ENCODE data around the gene DNAJB11.
A peak's percentile ranks its signal among the peaks of the same experiment; 100 is the strongest.

The DNAJB11 gene

GRCh38 chr3:186617036-186617946 is 46.8 kb downstream of the DNAJB11 start:
- no peak overlapping the region for H3K4me3 ChIP-seq (replicated peaks in 1 of 2; ENCODE audit: low read depth in 2 of 2, low read length in 2 of 2)
- DNase-seq (ENCODE audit: low read depth in 2 of 2) = peak; percentile 97 to 98
- TF ChIP-seq CTCF (IDR thresholded peaks at IDR 0.05; ENCODE audit: low read depth, low read length) = peak; percentile 96

DNA sequence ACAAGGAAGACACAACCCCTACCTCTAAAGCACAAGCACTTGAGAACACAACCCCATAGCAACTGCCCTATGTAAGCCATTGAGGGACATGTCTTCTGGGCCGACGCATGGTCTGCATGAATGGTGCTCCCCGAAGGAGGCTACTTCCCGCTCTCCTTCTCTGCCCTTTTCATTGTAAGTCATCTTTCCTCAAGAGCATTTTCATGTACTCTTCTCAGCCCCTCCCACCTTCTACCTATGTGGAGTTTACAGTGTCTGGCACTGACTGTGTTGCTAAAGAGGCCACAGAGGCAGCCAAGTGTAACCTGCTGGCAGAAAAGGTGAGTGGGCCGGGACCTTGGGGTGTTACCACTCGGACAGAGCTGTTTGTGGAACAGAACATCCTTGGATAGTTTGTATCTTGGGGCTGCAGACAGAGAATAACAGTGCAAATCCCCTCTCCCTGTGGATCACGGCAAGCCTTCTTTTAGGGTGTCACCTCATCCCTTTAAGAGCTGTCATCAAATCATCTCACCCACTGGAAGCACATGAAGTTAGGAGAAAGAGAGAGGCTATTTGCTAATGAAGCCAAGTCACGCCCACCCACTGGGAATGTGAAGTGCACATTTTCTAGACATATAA is 47.9 kb downstream of the DNAJB11 start:
- no peak for TF ChIP-seq CTCF (IDR thresholded peaks at IDR 0.05; ENCODE audit: low read depth, low read length)
- DNase-seq (ENCODE audit: low read depth in 2 of 2) = no peak
- H3K4me3 ChIP-seq (replicated peaks in 1 of 2; ENCODE audit: low read depth in 2 of 2, low read length in 2 of 2) = no peak overlapping the region

- no peak overlapping the region for H3K4me3 ChIP-seq (replicated peaks in 1 of 2; ENCODE audit: low read depth in 2 of 2, low read length in 2 of 2)
- no peak for TF ChIP-seq CTCF (IDR thresholded peaks at IDR 0.05; ENCODE audit: low read depth, low read length)
- DNase-seq (ENCODE audit: low read depth in 2 of 2) = no peak
Measured at GRCh38 chr3:186619787-186620212, 49.3 kb downstream of the DNAJB11 start.

DNA sequence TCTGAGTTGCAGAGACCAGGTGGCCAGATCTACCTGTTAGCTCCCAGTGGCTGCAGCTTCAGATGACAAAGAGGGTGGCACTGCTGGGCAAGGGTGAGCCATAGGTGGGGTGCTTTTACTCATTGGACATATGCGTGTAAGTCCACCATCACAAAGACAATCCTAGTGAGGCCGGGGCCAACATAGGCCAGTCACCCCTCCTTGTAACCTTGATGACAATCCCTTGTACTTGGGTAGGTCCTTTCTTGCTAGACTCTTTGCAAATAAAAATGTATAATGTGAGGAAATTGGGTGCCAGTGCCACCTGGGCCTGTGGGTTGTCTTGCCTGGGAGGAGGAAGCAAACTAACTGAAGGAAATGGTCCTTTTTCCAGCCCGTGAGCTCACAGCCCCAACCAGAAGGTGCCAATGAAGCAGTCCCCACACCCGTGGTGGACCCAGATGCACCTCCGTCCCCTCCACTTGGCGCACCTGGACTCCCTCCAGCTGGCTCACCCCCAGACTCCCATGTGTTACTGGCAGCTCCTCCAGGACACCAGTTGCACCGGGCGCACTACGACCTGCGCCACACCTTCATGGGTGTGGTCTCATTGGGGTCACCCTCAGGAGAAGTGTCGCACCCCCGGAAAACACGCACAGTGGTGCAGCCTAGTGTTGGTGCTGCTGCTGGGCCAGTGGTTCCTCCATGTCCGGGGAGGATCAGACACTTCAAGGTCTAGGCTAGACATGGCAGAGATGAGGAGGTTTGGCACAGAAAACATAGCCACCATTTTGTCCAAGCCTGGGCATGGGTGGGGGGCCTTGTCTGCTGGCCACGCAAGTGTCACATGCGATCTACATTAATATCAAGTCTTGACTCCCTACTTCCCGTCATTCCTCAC is 49.9 kb downstream of the DNAJB11 start:
- no peak for DNase-seq (ENCODE audit: low read depth in 2 of 2)
- no peak overlapping the region for H3K4me3 ChIP-seq (replicated peaks in 1 of 2; ENCODE audit: low read depth in 2 of 2, low read length in 2 of 2)
- no peak for TF ChIP-seq CTCF (IDR thresholded peaks at IDR 0.05; ENCODE audit: low read depth, low read length)

- no peak for TF ChIP-seq CTCF (IDR thresholded peaks at IDR 0.05; ENCODE audit: low read depth, low read length)
- no peak overlapping the region for H3K4me3 ChIP-seq (replicated peaks in 1 of 2; ENCODE audit: low read depth in 2 of 2, low read length in 2 of 2)
- DNase-seq (ENCODE audit: low read depth in 2 of 2) = no peak
Measured at GRCh38 chr3:186621894-186622650, 51.6 kb downstream of the DNAJB11 start.
